CD4-positive, alpha-beta T cell (primary cell): ENCODE measurements around the gene ERN2. TPM values are rescaled to one million over a fixed set of nuclear protein-coding genes. Genes with fewer than 3 reads are reported as not detected.

Experiments
- ATAC-seq: fragments of 200-7000 bp; cut with Tn5 transposase; one replicate; pipeline ENCODE4 v1.10.0; 2022; ENCODE audit warnings: mild to moderate bottlenecking; ENCODE audit not compliant: poor library complexity
- CTCF ChIA-PET: fragments of 350-600 bp; sonication (Branson Sonifier 250); formaldehyde crosslinking; loops from one replicate; lab custom pipeline; 2021; ENCODE audit warnings: antibody characterized with exemption, inconsistent platforms; lab: Charles Lee
- POLR2A ChIA-PET: fragments of 350-600 bp; sonication (Branson Sonifier 250); formaldehyde crosslinking; loops from one replicate; lab custom pipeline; 2021; ENCODE audit warnings: antibody characterized with exemption, inconsistent platforms; lab: Charles Lee
- DNase-seq, 14 experiments: peaks; one replicate each; pipeline ENCODE4 v3.0.0-alpha.2; 2013 to 2020; ENCODE audit warnings: mixed read lengths in 2 of 14
- H3K27ac ChIP-seq, 2 donors: one replicate each; pipeline versions ENCODE4 v1.5.1 to v1.7.0; 2013; ENCODE audit warnings: low read length in 2 of 2, low read depth in 1 of 2, mild to moderate bottlenecking in 1 of 2
- H3K27me3 ChIP-seq, 2 experiments: 1 replicate in 1 of 2; 2 replicates in 1 of 2; pipeline versions ENCODE4 v1.6.1 to v1.7.0; 2013; ENCODE audit warnings: low read length in 2 of 2, control low read depth in 1 of 2, mild to moderate bottlenecking in 1 of 2, moderate library complexity in 1 of 2; ENCODE audit not compliant: insufficient read depth in 2 of 2, control insufficient read depth in 1 of 2
- H3K36me3 ChIP-seq: one replicate; pipeline ENCODE4 v1.6.1; 2013; ENCODE audit warnings: low read length, control low read depth; ENCODE audit not compliant: insufficient read depth
- H3K4me1 ChIP-seq: one replicate; pipeline ENCODE4 v1.6.1; 2013; ENCODE audit warnings: low read length, control low read depth; ENCODE audit not compliant: insufficient read depth
- H3K4me3 ChIP-seq: one replicate; pipeline ENCODE4 v1.5.1; 2013; ENCODE audit warnings: mild to moderate bottlenecking, low read length, moderate library complexity
- H3K9me3 ChIP-seq, 2 experiments: 1 replicate in 1 of 2; 2 replicates in 1 of 2; pipeline versions ENCODE4 v1.6.1 to v1.7.0; 2013; ENCODE audit warnings: low read length in 2 of 2, mild to moderate bottlenecking in 2 of 2, control low read depth in 1 of 2, moderate library complexity in 1 of 2; ENCODE audit not compliant: control insufficient read depth in 1 of 2, insufficient read depth in 1 of 2
- H3K27ac Mint-ChIP-seq: one replicate; pipeline ENCODE4 v1.8.0; 2020; ENCODE audit warnings: mixed read lengths
- H3K27me3 Mint-ChIP-seq: one replicate; pipeline ENCODE4 v1.8.0; 2021; ENCODE audit warnings: mixed read lengths
- H3K36me3 Mint-ChIP-seq: one replicate; pipeline ENCODE4 v1.8.0; 2021; ENCODE audit warnings: low read depth, mixed read lengths
- H3K4me1 Mint-ChIP-seq: one replicate; pipeline ENCODE4 v1.8.0; 2021; ENCODE audit warnings: low read depth, mixed read lengths
- H3K4me3 Mint-ChIP-seq: one replicate; pipeline ENCODE4 v1.8.0; 2020; ENCODE audit warnings: mild to moderate bottlenecking, mixed read lengths
- H3K9me3 Mint-ChIP-seq: one replicate; pipeline ENCODE4 v1.8.0; 2020; ENCODE audit warnings: mixed read lengths
- CTCF ChIP-seq: fragments of 200-600 bp; IDR thresholded peaks from one replicate; pipeline ENCODE4 v1.8.0; 2022; ENCODE audit warnings: antibody characterized with exemption, mild to moderate bottlenecking
- intact Hi-C, 2 experiments: fragments of 100-400 bp; cut with DNase I in 1 of 2; cut with micrococcal nuclease in 1 of 2; formaldehyde crosslinking; loops; one replicate each; pipeline versions ENCODE4 v1.15.1 to v1.9.0; 2023 to 2025; cut with DNase I, micrococcal nuclease
- total RNA-seq, 174 experiments: library from RNA in 2 of 174; stranded (reverse) in 2 of 174; gene quantifications; one replicate each; pipeline ENCODE4 v1.2.3 and lab custom pipeline; 2021 to 2026

ERN2 gene
- total RNA-seq, 2 experiments from 2014 or later = not detected

- Histone ChIP-seq H3K4me3 (no peak overlapping the region), H3K36me3 (peaks cover 68% of the 10 kb centered on the region), H3K27ac (no peak overlapping the region), H3K9me3 (no peaks in the 10 kb centered on the region), H3K27me3 (no peaks in the 10 kb centered on the region), H3K4me1 (no peaks in the 10 kb centered on the region)
- POLR2A ChIA-PET = interaction anchor here (1.2 kb wide), 1 partner anchor 9 kb away, joined by 4 read pairs; no protein-coding TSS in a partner anchor
- Mint-ChIP-seq H3K9me3 (no peaks in the 10 kb centered on the region), H3K36me3 (peaks cover 90% of the 10 kb centered on the region), H3K27me3 (no peaks in the 10 kb centered on the region), H3K4me3 (no peak overlapping the region), H3K27ac (no peak overlapping the region), H3K4me1 (no peaks in the 10 kb centered on the region)
- intact Hi-C loops = no loop called here
- CTCF ChIA-PET = no interaction called here
- no peak for DNase-seq
- no peak for ATAC-seq
- TF ChIP-seq CTCF = no peak
These were observed 44.8 kb downstream of the ERN2 start for GRCh38 chr16:23668225-23668624.

- Histone ChIP-seq H3K4me1 (no peaks in the 10 kb centered on the region), H3K4me3 (no peak overlapping the region), H3K9me3 (no peaks in the 10 kb centered on the region), H3K27ac (no peak overlapping the region), H3K36me3 (peaks cover 77% of the 10 kb centered on the region), H3K27me3 (no peaks in the 10 kb centered on the region)
- POLR2A ChIA-PET = no interaction called here
- intact Hi-C loops = no loop called here
- H3K9me3 Mint-ChIP-seq = no peaks in the 10 kb centered on the region
- no peak for TF ChIP-seq CTCF
- peaks cover 97% of the 10 kb centered on the region for H3K36me3 Mint-ChIP-seq
- no peaks in the 10 kb centered on the region for H3K27me3 Mint-ChIP-seq
- CTCF ChIA-PET = no interaction called here
- H3K27ac Mint-ChIP-seq = no peak overlapping the region
- no peak for DNase-seq
- ATAC-seq = no peak
- H3K4me1 Mint-ChIP-seq = no peaks in the 10 kb centered on the region
- no peak overlapping the region for H3K4me3 Mint-ChIP-seq
These were observed 45.7 kb downstream of the ERN2 start for GRCh38 chr16:23667355-23667659.

GRCh38 chr16:23666571-23667354 lies 46.3 kb downstream of the ERN2 start:
- Histone ChIP-seq H3K27ac (no peak overlapping the region), H3K36me3 (peaks cover 82% of the 10 kb centered on the region), H3K9me3 (no peaks in the 10 kb centered on the region), H3K4me3 (no peak overlapping the region), H3K4me1 (no peaks in the 10 kb centered on the region), H3K27me3 (no peaks in the 10 kb centered on the region)
- no peaks in the 10 kb centered on the region for H3K9me3 Mint-ChIP-seq
- TF ChIP-seq CTCF = no peak
- intact Hi-C loops = no loop called here
- H3K27me3 Mint-ChIP-seq = no peaks in the 10 kb centered on the region
- no peak for DNase-seq
- CTCF ChIA-PET = no interaction called here
- no peak overlapping the region for H3K4me3 Mint-ChIP-seq
- H3K4me1 Mint-ChIP-seq = no peaks in the 10 kb centered on the region
- peaks cover 97% of the 10 kb centered on the region for H3K36me3 Mint-ChIP-seq
- no peak overlapping the region for H3K27ac Mint-ChIP-seq
- POLR2A ChIA-PET = no interaction called here
- no peak for ATAC-seq
